ENCODE measurements around the gene CIZ1. TPM values are rescaled to one million over a fixed set of nuclear protein-coding genes. Genes with fewer than 3 reads are reported as not detected.

CIZ1 gene
- total and polyA plus RNA-seq, 10 of the 15 experiments (the other 5 are each of a cell fraction or from before 2014, with no cell fraction given), result 1.8 to 91.6 (median 35.4) TPM

DNA sequence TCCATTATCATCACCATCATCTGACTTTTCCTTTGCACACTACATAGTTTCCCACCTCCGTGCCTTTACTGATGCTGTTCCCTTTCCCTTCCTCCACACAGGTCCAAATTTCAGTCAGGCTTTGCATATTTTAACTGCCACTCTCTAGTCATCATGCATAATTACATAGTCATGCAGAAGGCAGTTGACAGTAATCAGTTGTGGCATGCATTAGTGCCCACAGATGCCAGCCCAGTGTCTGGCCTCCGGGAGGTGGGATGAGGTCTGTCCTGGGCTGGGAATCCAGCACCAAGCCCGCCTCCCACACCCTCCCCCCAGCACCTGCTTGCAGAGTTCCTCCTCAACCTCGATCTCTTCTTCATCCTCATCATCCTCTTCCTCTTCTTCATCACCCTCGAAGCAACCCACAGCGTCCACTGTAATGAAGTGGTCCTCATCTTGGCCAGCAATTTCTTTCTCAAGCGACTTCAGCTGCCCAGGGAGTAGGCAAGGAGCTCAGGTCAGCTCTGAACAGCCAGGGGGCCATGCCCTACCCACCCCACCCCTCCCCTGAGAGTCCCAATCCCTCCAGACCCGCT, 22.6 kb downstream of the CIZ1 start:
- Histone ChIP-seq H3K9ac (ENCODE audit: control insufficient read depth, insufficient read depth, low read length) (no peak overlapping the region), H3K9me3 (replicated peaks; ENCODE audit: control insufficient read depth, insufficient read depth, low read length) (no peaks in the 10 kb centered on the region), H3K4me1 (ENCODE audit: control insufficient read depth, insufficient read depth, low read length) (no peaks in the 10 kb centered on the region), H3K27me3 (replicated peaks in 1 of 2; ENCODE audit: control insufficient read depth in 2 of 2, insufficient read depth in 2 of 2, low read length in 1 of 2) (no peaks in the 10 kb centered on the region), H2AFZ (ENCODE audit: control insufficient read depth, low read depth, low read length) (no peak overlapping the region), H3K79me2 (ENCODE audit: control insufficient read depth, insufficient read depth, low read length) (no peaks in the 10 kb centered on the region), H3K4me2 (ENCODE audit: control insufficient read depth, insufficient read depth) (no peak overlapping the region), H3K27ac (ENCODE audit: control insufficient read depth, insufficient read depth) (no peak overlapping the region), H3K36me3 (ENCODE audit: control insufficient read depth in 2 of 2, insufficient read depth in 2 of 2, low read length in 1 of 2) (peaks cover 13 to 15% of the 10 kb centered on the region in 2 experiments; a peak in 3 of 4 replicates), H3K4me3 (no peak overlapping the region), H4K20me1 (ENCODE audit: control insufficient read depth, insufficient read depth) (no peaks in the 10 kb centered on the region)
- CTCF ChIA-PET, result no interaction called here
- no peak for ATAC-seq
- FAIRE-seq, result no peak
- SMC1A ChIA-PET (ENCODE audit: uncharacterized antibody, unreplicated experiment), result interaction anchor here (0.6 kb wide), 1 partner anchor 19 kb away, joined by 5 read pairs; no protein-coding TSS in a partner anchor
- 72% methylated on average over 8 of the region's 8 CpGs for WGBS (ENCODE audit: insufficient coverage, insufficient replicate concordance, low lambda C conversion rate, missing lambda C conversion rate)
- DNase-seq (ENCODE audit: low read depth, low spot score), result no peak
- BruUV-seq (replicated peaks), result TSS peak; percentile 75
- RAD21 ChIA-PET (ENCODE audit: unreplicated experiment), result no interaction called here
- in situ Hi-C loops (cut with MboI) (no loop called here), intact Hi-C loops (cut with micrococcal nuclease; ENCODE audit: unreplicated experiment) (no loop called here)
- POLR2A ChIA-PET, result interaction anchor here (1.2 kb wide), 1 partner anchor 9 kb away, joined by 5 read pairs; the partner anchor contains the start of gene BBLN
- TF ChIP-seq NR2F1 (conservative IDR thresholded peaks at IDR 0.05) (no peak), GATAD2B (conservative IDR thresholded peaks at IDR 0.05; ENCODE audit: low read depth) (no peak), CEBPZ (IDR thresholded peaks at IDR 0.05; ENCODE audit: low read depth, low read length) (no peak), RCOR1 (conservative IDR thresholded peaks at IDR 0.05; ENCODE audit: low read depth, low read length) (no peak), MYB (IDR thresholded peaks at IDR 0.05; ENCODE audit: borderline replicate concordance, low read depth, low read length) (no peak), CBFB (IDR thresholded peaks at IDR 0.05; ENCODE audit: low read depth) (no peak), PRDM15 (CRISPR knock-in tag; IDR thresholded peaks at IDR 0.05) (no peak), NFYA (IDR thresholded peaks at IDR 0.05; ENCODE audit: borderline replicate concordance, low read depth, low read length) (no peak), NBN (IDR thresholded peaks at IDR 0.05) (no peak), IRF3 (IDR thresholded peaks at IDR 0.05) (no peak), ZBTB4 (CRISPR knock-in tag; IDR thresholded peaks at IDR 0.05) (no peak), WRNIP1 (IDR thresholded peaks at IDR 0.05; ENCODE audit: borderline replicate concordance, low read depth, low read length) (no peak), RFX5 (IDR thresholded peaks at IDR 0.05; ENCODE audit: low read depth, low read length) (no peak)
